ENCODE data around the gene TMEM271.

TMEM271 gene

DNA sequence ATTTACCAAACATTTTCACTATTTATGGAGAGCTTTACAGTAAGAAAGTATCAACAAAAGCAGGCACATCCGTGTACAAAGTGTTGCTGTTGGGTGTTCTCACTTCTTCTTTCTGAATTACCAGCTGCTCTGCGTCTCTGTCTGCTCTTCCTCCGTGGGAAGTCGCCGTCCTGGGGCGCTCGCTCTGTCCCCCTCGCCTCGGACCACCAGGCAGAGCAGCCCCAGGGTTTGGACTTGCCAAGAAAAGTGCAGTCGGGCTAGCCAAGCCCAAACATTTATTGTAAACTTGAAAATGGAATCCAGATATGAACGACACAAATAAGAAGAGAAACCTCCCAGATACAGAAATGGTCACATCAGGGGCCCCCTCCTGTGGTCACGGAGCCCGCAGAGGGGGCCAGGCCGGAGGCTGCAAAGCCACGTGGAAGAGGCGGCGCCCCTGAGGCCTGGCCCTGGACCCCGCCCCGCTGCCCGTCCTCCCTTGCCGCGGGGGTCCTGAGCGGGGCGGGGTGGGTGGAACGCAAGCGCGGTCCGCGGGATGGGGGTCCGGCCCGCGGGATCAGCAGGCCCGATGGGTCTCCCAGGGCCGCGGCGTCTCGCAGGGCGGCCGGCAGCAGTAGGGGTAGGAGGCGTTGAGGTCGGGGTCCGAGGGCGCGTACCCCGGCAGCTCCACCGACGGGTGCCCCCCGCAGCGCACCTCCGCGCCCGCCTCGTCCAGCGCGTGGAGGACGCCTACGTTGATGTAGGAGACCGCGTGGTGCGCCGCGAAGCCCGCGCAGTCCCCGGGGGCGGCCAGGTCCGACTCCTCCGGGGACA lies 1.5 kb downstream of the TMEM271 start:
- in situ Hi-C loops (cut with HindIII; ENCODE audit: low sequenced_read_pairs), result no loop called here
- no peak overlapping the region for H3K4me3 ChIP-seq (ENCODE audit: low read depth, low read length)
- no peak for DNase-seq (ENCODE audit: low read depth)
- TF ChIP-seq, protein P1, sequence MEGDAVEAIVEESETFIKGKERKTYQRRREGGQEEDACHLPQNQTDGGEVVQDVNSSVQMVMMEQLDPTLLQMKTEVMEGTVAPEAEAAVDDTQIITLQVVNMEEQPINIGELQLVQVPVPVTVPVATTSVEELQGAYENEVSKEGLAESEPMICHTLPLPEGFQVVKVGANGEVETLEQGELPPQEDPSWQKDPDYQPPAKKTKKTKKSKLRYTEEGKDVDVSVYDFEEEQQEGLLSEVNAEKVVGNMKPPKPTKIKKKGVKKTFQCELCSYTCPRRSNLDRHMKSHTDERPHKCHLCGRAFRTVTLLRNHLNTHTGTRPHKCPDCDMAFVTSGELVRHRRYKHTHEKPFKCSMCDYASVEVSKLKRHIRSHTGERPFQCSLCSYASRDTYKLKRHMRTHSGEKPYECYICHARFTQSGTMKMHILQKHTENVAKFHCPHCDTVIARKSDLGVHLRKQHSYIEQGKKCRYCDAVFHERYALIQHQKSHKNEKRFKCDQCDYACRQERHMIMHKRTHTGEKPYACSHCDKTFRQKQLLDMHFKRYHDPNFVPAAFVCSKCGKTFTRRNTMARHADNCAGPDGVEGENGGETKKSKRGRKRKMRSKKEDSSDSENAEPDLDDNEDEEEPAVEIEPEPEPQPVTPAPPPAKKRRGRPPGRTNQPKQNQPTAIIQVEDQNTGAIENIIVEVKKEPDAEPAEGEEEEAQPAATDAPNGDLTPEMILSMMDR (IDR thresholded peaks at IDR 0.05; ENCODE audit: low read depth, low read length, missing control alignments), result no peak

DNA sequence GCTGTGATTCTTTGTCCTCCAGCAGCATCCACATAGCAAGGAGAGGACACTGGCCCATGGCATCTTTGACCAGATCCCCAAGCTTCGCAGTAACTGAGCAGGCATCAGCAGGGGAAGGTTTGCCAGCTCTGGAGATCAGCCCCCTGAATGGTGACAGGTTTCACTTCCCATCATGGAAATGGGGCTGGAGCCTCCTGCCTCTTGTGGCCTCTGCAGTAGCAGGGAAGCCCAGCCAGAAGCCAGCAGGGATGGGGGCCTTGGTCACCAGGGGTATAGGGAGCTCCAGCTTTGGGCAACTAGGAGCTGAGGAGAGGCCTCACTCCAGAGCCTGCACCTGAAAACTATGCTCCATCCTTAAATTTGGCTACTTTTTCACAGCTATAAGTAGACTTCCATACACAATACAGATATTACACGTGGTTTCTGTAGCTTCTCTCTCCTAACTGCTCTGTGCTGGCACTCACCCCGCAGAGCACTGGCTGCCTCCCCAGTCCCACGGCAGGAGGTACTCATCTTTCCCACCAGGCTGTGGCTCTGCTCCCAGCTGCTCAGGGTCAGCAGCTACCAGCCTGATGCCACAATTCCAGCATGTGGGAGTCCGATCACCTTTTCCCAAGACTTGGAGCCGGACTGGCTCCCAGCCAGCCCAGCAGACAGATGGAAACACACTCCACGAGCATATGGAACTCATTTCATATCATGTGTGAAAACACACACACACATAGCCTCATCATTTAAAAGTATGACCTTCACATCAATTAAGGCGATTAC lies 2.8 kb downstream of the TMEM271 start:
- in situ Hi-C loops (cut with HindIII; ENCODE audit: low sequenced_read_pairs), result no loop called here
- TF ChIP-seq, protein P1 (IDR thresholded peaks at IDR 0.05; ENCODE audit: low read depth, low read length, missing control alignments), result no peak
- DNase-seq (ENCODE audit: low read depth), result no peak
- no peak overlapping the region for H3K4me3 ChIP-seq (ENCODE audit: low read depth, low read length)

DNA sequence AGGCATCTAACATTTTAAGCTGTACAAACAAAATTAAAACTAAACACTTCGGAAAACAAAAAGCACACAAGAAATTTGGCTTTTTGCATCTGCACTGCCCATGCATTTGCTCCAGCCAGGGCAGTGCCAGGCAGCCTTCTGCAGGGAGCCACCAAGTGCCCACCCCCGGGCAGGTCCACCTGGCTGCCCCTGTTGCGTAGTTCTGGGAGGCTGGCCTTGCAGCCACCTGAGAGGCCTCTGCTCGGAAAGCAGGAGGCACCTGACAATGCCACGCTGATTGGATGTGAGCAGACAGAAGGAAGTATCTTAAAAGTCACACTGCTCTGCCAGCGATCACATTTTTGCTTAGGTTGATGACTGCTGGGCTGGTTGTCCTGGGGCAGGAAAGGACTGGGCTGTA lies 3.5 kb downstream of the TMEM271 start:
- no peak for DNase-seq (ENCODE audit: low read depth)
- in situ Hi-C loops (cut with HindIII; ENCODE audit: low sequenced_read_pairs), result no loop called here
- no peak overlapping the region for H3K4me3 ChIP-seq (ENCODE audit: low read depth, low read length)
- TF ChIP-seq, protein P1 (IDR thresholded peaks at IDR 0.05; ENCODE audit: low read depth, low read length, missing control alignments), result no peak

DNA sequence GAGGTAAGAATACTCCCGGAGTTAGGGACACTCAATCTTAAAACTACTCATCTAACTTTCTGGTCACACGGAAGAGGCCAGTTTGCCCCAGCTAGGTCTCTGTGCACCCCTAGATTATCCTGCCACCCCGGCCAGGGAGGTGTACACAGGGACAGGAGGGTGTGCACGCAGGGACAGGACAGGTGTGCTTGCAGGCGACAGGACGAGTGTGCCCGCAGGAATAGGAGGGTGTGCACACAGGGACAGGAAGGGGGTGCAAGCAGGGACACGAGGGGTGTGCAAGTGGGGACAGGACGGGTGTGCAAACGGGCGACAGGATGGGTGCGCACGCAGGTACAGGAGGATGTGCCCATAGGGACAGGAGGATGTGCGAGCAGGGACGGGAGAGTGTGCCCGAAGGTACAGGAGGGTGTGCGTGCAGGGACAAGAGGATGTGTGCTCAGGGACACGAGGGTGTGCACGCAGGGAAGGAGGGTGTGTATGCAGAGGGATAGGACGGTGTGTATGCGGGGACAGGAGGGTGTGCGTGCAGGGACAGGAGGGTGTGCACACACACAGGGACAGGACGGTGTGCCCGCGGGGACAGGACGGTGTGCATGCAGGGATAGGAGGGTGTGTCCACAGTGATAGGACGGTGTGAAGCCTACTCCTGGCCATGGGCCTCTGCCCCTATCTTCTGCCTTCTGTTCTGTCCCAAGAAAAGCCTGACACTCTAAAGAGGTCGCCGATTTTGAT lies 4.1 kb downstream of the TMEM271 start:
- no peak for DNase-seq (ENCODE audit: low read depth)
- no peak overlapping the region for H3K4me3 ChIP-seq (ENCODE audit: low read depth, low read length)
- TF ChIP-seq, protein P1 (IDR thresholded peaks at IDR 0.05; ENCODE audit: low read depth, low read length, missing control alignments), result no peak

DNA sequence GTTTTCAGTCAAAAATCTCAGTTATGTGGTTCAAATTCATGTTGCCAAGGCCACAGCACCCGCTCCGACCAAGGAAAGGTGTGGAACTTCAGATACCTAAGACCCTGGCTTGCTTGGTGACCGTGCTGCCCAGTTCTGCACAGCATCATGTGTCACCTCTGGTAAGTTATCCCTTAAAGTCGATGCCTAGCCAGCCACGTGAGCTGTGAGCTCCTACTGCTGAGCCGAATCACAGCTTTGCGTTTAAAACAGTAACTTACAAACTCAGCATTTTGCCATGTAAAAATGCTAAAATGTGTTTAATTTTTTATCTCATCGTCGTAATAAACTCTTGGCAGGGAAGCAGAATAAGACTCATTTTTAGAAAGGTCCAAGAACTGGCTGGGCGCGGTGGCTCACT lies 5.3 kb downstream of the TMEM271 start:
- in situ Hi-C loops (cut with HindIII; ENCODE audit: low sequenced_read_pairs), result no loop called here
- TF ChIP-seq, protein P1 (IDR thresholded peaks at IDR 0.05; ENCODE audit: low read depth, low read length, missing control alignments), result no peak
- no peak for DNase-seq (ENCODE audit: low read depth)
- H3K4me3 ChIP-seq (ENCODE audit: low read depth, low read length), result no peak overlapping the region

More for the DNA sequence above, 4.1 kb downstream of the TMEM271 start:
- in situ Hi-C loops (cut with HindIII; ENCODE audit: low sequenced_read_pairs), result no loop called here

DNA sequence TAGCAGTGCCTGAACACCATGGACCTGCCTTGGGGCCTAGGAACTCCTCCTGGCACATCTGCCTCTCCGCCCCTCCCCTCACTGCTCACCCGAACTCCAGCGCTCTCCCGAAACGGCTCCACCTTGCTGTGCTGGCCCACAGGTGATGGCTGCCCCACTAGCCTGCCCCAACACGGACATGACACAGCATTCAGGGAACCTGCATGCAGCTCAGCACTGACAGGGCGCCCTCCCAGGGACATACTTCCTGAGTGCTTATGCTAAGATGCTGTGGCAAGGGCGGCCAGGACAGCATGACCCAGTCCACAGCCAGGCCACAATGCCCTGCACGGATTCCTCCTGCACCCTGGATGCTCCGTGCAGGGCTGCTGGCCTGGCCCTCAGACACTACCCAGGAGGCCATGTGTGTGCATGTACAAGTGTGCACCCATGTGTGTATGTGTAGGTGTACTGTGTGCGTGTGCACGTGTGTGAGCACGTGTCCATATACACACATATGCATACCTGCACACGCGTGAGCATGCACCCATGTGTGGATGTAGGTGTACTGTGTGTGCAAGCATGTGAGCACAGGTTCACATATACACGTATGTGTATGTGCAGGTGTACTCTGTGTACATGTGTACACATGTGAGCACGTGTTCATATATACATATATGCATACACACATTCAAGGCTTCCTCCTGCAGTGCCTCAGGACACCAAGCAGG lies 6.0 kb downstream of the TMEM271 start:
- H3K4me3 ChIP-seq (ENCODE audit: low read depth, low read length), result no peak overlapping the region
- no peak for DNase-seq (ENCODE audit: low read depth)
- TF ChIP-seq, protein P1 (IDR thresholded peaks at IDR 0.05; ENCODE audit: low read depth, low read length, missing control alignments), result no peak
- in situ Hi-C loops (cut with HindIII; ENCODE audit: low sequenced_read_pairs), result no loop called here

Measured in astrocyte of the cerebellum (primary cell).